ENCODE measurements around the gene IGSF23. TPM values are rescaled to one million over a fixed set of nuclear protein-coding genes. Genes with fewer than 3 reads are reported as not detected.
"Not testable (repeated sequence)": the region's sequence is repeated elsewhere in the genome, so short reads cannot be mapped to it uniquely, and the experiment has no call there.

Gene IGSF23
- total RNA-seq, 2 donors from 2014 or later: not detected

GRCh38 chr19:44664976-44665375 is 51.6 kb downstream of the IGSF23 start:
- TF ChIP-seq CTCF (IDR thresholded peaks at IDR 0.05): no peak
- Histone ChIP-seq H3K36me3 (peaks cover 30% of the 10 kb centered on the region), H3K4me3 (no peak overlapping the region), H3K27ac (no peak overlapping the region), H3K27me3 (replicated peaks; ENCODE audit: insufficient read depth) (no peaks in the 10 kb centered on the region), H3K4me1 (ENCODE audit: control insufficient read depth in 1 of 2, low read depth in 2 of 2) (no peaks in the 10 kb centered on the region), H3K9me3 (no peaks in the 10 kb centered on the region)
- DNase-seq (ENCODE audit: low spot score): no peak
- no peak for ATAC-seq (ENCODE audit: insufficient number of reproducible peaks, low FRiP score, low read depth)

GRCh38 chr19:44666852-44667556 is 53.6 kb downstream of the IGSF23 start:
- DNase-seq (ENCODE audit: low spot score): no peak
- no peaks in the 10 kb centered on the region for H3K4me1 ChIP-seq (ENCODE audit: control insufficient read depth in 1 of 2, low read depth in 2 of 2)
- no peak overlapping the region for H3K27ac ChIP-seq
- no peaks in the 10 kb centered on the region for H3K9me3 ChIP-seq
- H3K4me3 ChIP-seq: no peak overlapping the region
- H3K27me3 ChIP-seq (replicated peaks; ENCODE audit: insufficient read depth): no peaks in the 10 kb centered on the region
- TF ChIP-seq CTCF (IDR thresholded peaks at IDR 0.05): no peak
- H3K36me3 ChIP-seq: peaks cover 13% of the 10 kb centered on the region
- ATAC-seq (ENCODE audit: insufficient number of reproducible peaks, low FRiP score, low read depth): no peak

- Histone ChIP-seq H3K27ac (no peak overlapping the region), H3K27me3 (replicated peaks; ENCODE audit: insufficient read depth) (no peaks in the 10 kb centered on the region), H3K36me3 (no peaks in the 10 kb centered on the region), H3K9me3 (no peaks in the 10 kb centered on the region), H3K4me1 (ENCODE audit: control insufficient read depth in 1 of 2, low read depth in 2 of 2) (no peaks in the 10 kb centered on the region), H3K4me3 (no peak overlapping the region)
- no peak for TF ChIP-seq CTCF (IDR thresholded peaks at IDR 0.05)
- DNase-seq (ENCODE audit: low spot score): no peak
- no peak for ATAC-seq (ENCODE audit: insufficient number of reproducible peaks, low FRiP score, low read depth)
These were observed 55.8 kb downstream of the IGSF23 start for GRCh38 chr19:44668985-44669764.

GRCh38 chr19:44670027-44670426 is 56.7 kb downstream of the IGSF23 start:
- not testable (repeated sequence) for ATAC-seq (ENCODE audit: insufficient number of reproducible peaks, low FRiP score, low read depth); H3K4me3 ChIP-seq; H3K9me3 ChIP-seq; H3K27me3 ChIP-seq (replicated peaks; ENCODE audit: insufficient read depth); H3K27ac ChIP-seq; H3K4me1 ChIP-seq (ENCODE audit: control insufficient read depth in 1 of 2, low read depth in 2 of 2); H3K36me3 ChIP-seq; DNase-seq (ENCODE audit: low spot score)

- H3K36me3 ChIP-seq: no peaks in the 10 kb centered on the region
- no peaks in the 10 kb centered on the region for H3K4me1 ChIP-seq (ENCODE audit: control insufficient read depth in 1 of 2, low read depth in 2 of 2)
- H3K9me3 ChIP-seq: no peaks in the 10 kb centered on the region
- H3K27ac ChIP-seq: no peak within 1 kb of the TSS
- DNase-seq (ENCODE audit: low spot score): no peak
- no peaks in the 10 kb centered on the region for H3K27me3 ChIP-seq (replicated peaks; ENCODE audit: insufficient read depth)
- H3K4me3 ChIP-seq: no peak within 1 kb of the TSS
- no peak for ATAC-seq (ENCODE audit: insufficient number of reproducible peaks, low FRiP score, low read depth)
- TF ChIP-seq CTCF (IDR thresholded peaks at IDR 0.05): no peak
These were observed 58.0 kb downstream of the IGSF23 start, which contains the start of gene CEACAM19 for GRCh38 chr19:44671400-44671799. Gene CEACAM19, plus strand, starts transcription at chr19:44671482. Its CDS starts 450 bp downstream, at chr19:44671932.

Measured in thoracic aorta (tissue), 2 donors.